Activated CD8-positive, alpha-beta memory T cell treated with anti-CD3 and anti-CD28 coated beads for 4 hours (primary cell): ENCODE results near the gene LAIR2.

Experiments used
- DNase-seq, 2 donors: peaks; one replicate each; pipeline ENCODE4 v3.0.0-alpha.2; 2020; ENCODE audit warnings: low read depth in 2 of 2

Gene LAIR2

DNA sequence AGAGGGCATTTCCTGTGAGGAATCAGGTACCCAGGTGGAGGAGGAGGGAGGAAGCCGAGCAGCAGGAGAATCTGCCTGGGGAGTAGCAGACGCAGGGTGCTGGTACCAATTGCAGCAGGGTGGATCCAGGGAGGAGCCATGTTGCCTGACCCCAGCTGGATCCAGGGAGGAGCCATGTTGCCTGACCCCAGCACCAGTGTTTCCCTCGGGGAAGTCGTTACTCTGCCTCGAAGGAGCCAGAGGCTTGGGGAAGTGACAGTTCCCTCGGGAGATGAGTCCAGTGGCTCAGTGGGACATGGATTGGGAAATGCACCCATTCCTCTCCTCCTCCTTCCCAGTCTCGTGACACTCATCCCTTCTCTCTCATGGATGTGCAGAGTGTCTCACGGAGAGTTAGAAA, 31.5 kb downstream of the LAIR2 start:
- DNase-seq: no peak

DNA sequence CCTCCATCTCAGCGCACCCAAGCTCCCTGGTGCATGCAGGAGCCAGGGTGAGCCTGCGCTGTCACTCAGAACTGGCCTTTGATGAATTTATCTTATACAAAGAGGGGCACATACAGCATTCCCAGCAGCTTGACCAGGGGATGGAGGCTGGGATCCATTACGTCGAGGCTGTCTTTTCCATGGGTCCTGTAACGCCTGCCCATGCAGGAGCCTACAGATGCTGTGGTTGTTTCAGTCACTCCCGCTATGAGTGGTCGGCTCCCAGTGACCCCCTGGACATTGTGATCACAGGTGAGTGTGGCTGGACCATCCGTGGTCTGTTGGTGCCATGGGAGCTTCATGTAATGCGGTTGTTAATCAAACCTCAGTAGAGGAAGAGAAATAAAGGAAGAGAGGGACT, 33.0 kb downstream of the LAIR2 start:
- no peak for DNase-seq

DNA sequence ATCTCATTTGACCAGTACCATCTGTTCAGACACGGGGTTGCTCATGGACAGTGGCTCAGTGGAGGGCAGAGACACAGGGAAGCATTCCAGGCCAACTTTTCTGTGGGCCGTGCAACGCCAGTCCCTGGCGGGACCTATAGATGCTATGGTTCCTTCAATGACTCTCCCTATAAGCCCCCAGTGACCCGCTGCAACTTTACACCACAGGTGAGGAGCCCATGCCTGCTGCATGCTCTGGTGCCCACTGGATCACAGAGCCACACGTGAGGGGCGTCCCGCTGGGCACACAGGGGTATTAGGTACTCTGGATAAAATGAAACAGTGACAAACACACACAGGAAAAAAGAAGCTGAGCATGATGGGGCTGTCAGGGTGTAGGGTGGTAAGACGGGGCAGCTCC, 34.3 kb downstream of the LAIR2 start:
- DNase-seq: no peak

DNA sequence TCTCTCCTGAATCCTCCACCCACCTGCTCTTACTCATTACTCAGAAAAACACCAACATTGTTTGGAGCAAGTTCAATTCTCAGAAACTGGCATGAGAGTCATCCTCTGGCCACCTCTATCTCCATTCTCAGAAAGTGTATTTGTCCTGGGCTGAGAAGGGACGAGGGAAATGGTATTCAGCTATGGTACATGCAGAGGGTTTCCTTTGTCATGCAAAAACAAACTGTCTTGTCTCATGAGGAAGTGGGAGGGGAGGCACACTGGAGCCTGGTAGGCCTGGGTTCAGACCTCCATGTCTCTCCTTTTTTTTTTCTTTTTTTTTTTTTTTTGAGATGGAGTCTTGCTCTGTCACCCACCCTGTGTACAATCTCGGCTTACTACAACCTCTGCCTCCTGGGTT, 39.1 kb downstream of the LAIR2 start:
- DNase-seq: no peak

DNA sequence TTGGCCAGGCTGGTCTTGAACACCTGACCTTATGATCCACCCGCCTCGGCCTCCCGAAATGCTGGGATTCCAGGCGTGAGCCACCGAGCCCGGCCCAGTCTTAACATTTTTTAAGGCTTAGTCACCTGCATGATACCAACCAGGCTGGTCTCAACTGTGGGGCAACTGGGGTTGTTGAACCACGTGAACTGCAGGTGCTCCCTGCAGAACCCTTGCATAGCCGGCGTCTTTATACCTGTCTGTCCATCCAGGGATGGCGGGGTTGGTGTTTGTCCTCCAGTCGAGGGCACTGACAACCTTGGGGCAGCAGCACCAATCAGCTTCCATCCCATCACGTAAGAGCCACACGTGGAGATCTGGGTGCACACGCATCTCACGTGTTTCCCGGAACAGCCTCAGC, 46.2 kb downstream of the LAIR2 start:
- no peak for DNase-seq

DNA sequence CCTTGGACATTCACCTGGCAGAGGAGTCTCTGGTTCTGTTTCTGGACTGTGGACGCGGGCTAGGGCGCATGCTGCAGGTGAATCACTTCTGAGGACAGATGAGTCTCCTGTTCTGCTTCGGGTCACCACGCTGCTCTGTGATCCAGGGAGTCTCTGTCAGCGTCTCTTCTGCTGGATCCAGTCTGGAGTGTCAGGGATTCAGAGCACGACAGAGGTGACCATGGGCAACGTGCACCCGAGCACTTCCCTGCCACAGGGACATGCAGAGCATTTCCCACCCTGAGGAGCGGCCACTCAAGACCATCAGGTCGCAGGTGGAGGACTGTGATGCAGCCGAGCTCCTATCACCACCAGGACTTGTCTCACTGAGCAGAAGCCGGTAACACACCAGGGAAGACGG, 46.6 kb downstream of the LAIR2 start:
- DNase-seq: no peak

DNA sequence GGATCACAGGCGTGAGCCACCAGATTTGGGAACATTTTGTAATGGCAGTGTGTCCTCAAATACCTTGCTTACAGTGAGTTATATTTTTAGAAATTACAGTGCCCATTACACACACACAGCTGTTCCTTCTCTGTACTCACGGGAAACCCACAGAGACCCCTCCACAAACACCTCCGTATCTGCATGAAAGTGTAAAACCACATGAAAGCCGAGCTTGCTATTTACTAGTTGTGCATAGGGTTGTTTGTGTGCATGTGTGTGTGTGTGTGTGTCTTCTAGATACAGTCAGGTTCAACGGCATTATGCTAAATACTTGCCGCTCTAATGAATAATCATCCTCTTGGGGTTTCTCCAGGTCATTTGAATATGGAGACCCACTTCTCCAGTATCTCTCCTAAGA, 48.7 kb downstream of the LAIR2 start:
- no peak for DNase-seq

DNA sequence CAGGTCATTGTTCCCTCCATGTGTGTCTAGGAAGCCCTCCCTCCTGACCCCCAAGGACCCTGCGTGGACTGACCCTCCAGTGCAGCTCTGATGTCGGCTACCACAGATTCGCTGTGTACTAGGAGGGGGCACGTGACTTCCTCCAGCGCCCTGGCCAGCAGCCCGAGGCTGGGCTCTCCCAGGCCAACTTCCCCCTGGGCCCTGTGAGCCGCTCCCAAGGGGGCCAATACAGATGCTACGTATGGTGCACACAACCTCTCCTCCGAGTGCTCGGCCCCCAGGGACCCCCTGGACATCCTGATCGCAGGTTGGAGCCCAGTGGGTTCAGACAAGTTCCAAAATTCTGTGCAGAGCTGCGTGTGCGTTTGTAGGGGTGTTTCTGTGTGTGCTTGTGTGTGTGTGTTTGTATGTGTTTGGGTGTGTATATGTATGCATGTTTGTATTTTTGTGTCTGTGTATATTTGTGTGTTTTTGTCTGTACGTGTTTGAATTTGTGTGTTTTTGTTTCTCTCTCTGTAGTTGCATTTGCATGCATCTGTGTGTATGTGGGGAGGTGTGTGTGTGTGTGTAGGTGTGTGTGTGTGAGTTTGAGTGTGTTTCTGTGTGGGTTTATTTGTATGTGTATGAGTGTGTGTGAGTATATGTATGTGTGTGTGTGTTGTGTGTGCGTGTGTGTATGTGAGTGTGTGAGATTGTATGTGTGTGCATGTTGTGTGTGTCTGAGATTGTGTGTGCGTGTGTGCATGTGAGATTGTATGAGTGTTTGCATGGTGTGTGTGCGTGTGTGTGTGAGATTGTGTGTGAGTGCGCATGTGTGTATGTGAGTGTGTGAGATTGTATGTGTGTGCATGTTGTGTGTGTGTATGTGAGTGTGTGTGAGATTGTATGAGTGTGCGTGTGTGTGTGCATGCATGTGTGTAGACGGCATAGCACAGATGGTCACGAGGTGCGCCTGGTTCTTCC, 49.6 kb downstream of the LAIR2 start:
- DNase-seq: no peak

DNA sequence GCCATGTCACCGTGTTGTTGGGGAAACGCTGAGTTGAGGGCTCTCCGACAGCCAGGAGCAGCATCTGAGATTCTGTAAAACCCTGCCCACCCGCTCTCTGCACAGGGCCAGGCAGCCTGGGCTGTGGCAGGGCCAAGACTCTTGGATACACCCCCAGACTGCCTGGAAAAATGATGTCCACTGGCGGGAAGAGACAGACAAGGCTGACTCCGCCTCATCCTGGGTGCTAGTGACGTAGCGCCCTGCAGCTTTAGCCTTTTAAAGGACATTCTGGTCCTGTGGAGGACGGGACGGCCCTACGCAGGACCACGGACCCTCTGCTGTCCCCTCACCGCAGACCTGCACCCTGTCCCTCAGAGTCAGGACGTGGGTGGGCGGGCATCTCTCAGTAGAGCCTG, 50.3 kb downstream of the LAIR2 start:
- DNase-seq: no peak

DNA sequence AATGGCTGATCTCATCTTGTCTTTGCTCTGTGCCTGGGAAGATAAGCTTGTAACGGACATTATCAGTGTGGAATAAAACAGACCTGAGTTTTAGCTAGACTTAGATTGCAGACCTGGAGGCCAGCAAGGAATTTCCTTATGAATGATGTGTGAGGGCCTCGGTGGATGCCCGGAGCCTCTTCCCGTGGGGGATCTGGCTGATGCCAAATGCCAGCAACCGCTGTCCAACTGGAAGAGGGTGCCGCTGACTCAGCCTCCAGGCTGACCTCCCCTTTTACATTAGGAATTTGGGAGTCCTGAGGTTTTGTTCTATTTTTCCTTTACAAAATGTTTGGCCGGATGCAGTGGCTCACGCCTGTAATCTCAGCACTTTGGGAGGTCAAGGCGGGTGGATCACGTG, 51.4 kb downstream of the LAIR2 start:
- no peak for DNase-seq

DNA sequence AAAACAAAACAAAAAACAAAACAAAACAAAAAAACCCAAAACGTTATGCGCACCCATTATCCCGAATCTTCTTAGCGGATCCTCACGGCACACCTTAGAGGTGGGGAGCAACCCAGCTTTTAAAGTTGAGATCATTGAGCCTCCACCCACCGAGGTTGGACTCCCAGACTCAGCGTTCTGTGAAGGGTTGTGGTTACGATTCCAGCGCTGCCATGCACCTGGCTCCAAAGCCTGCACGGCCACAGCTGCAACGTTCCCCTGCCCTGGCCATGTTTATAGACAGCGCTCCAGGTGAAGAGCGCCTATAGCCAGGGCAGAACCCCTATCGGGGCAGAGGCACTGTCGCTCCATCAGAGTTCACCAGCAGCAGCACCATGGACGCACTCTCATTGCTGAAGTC, 52.3 kb downstream of the LAIR2 start:
- no peak for DNase-seq

DNA sequence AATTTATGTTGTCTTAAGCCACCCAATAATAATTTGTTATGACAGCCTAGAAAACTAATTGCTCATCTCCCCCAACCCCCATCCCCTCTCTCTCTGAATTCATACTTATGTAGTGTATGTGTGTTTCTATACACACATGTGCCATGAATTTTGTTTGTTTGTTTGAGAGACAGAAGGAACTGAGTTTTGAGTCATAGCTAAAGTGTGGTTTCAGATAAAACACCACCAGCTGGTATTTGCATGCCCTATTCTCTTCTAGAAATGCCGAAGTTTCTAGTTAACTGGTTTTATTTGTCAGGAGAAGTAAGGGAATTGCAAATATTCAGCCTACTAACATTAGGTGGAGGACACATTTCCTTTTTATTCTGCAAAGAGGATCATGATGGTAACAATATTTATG, 53.6 kb downstream of the LAIR2 start:
- DNase-seq: no peak

DNA sequence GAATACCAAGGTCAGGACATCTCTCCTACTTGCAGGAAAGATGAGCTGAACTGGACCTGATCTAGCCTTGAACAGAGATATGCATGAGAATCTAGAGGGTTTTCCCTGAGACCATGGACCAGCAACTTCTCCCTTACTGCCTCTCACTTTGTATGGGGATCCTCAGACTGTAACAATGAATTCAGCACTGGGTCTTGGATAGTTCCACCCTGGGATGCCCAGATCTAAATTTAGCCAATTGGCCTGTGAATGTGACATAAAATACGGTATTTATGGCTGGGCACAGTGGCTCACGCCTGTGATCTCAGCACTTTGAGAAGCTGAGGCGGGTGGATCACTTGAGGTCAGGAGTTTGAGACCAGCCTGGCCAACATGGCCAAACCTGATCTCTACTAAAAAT, 55.7 kb downstream of the LAIR2 start:
- DNase-seq: no peak
